ENCODE results near the gene MAD1L1. TPM values are rescaled to one million over a fixed set of nuclear protein-coding genes. Genes with fewer than 3 reads are reported as not detected.

Gene MAD1L1
- polyA plus RNA-seq, 1 experiment = 32.0 TPM

DNA sequence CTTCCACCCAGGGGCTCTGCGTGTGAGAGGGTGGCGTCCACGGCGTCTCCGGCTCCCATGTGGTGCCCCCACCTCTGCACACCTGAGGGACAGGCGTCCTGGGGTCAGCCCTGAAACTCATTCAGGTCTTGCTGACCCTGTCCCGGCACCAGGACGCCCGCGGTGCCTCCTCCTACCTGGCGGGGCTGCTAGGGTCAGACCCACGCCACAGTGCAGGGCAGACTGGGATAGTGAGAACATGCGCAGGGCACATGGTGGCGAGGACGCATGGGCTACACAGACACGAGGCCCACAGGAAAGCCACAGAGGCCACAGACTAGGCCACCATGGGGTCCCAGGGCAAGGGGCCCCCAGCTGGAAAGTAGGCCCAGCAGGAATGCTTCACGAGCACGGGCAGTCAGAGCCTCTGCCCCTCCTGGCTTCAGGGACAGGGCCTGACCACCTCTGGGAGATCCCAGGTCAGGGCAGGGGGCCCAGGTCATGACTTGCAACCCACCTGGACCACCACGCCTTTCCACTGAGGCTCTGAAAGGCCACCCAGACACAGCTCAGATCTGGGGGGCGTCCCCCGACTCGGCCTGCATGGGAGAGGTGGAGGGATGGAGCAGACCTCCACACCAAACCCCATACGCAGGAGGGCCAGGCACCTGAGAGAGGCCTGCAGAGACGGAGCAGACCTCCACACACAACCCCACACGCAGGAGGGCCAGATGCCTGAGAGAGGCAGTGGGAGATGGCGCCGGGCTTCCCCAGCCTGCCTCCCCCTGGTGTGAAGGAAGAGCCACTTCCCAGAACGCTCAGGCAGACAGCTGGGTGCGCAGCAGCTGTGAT is 374.1 kb downstream of the MAD1L1 start:
- Histone ChIP-seq H3K4me3 (ENCODE audit: low read depth, low read length) (no peak overlapping the region), H3K36me3 (ENCODE audit: control insufficient read depth, insufficient read depth, low read length) (no peaks in the 10 kb centered on the region), H3K27me3 (ENCODE audit: control insufficient read depth, insufficient read depth, low read length) (no peaks in the 10 kb centered on the region)
- DNase-seq (ENCODE audit: low read depth) = no peak
- CTCF ChIA-PET = interaction anchor here (0.7 kb wide), 1 partner anchor 17 kb away, joined by 5 read pairs; no protein-coding TSS in a partner anchor
- TF ChIP-seq, protein P1, sequence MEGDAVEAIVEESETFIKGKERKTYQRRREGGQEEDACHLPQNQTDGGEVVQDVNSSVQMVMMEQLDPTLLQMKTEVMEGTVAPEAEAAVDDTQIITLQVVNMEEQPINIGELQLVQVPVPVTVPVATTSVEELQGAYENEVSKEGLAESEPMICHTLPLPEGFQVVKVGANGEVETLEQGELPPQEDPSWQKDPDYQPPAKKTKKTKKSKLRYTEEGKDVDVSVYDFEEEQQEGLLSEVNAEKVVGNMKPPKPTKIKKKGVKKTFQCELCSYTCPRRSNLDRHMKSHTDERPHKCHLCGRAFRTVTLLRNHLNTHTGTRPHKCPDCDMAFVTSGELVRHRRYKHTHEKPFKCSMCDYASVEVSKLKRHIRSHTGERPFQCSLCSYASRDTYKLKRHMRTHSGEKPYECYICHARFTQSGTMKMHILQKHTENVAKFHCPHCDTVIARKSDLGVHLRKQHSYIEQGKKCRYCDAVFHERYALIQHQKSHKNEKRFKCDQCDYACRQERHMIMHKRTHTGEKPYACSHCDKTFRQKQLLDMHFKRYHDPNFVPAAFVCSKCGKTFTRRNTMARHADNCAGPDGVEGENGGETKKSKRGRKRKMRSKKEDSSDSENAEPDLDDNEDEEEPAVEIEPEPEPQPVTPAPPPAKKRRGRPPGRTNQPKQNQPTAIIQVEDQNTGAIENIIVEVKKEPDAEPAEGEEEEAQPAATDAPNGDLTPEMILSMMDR (IDR thresholded peaks at IDR 0.05; ENCODE audit: insufficient read depth, low read depth, low read length) = no peak
- POLR2A ChIA-PET = no interaction called here

DNA sequence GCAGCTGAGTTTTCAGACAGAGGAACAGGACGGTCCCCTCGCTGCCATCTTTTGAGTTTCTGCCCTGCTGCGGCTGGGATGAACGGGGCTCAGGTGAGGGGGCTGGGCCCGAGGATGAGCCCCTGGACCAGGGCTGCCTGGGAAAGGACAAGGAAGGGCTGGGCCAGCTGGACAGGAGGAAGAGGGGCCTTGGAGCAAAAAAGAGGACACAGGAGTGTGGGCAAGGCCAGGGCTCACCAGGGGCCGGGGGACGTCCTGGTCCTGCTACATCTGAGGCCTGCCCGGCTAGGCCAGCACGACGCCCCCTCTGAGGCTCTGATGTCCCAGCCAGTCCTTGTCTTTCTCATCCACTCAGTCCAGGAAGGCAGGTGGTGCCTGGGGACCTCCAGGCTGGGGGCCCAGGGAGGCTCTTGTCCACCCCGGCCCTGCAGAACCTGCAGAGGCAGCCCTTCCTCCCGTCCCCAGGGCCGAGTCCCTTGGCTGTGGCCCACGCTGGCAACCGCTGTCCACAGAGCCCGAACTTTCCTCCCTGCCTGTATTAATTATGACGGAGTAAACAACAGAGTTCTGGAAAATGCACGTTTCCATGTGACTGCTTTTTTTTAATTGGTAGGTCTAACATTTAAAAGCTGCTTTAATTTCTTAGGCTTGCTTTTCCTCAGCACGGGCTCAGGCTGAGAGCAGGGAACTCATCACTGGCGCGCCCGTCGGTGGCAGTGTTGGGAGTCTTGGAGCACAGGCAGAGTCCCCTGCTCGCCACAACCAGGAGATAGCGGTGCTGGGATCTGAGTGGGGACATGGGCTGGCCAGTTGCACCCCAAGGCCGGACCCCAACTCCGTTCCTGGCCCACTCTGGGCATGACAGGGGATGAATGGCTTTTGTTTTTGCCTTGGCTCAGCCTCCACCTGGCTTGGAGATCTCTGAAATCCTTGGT is 375.0 kb downstream of the MAD1L1 start:
- CTCF ChIA-PET = no interaction called here
- POLR2A ChIA-PET = no interaction called here
- no peak for DNase-seq (ENCODE audit: low read depth)
- TF ChIP-seq, protein P1 (IDR thresholded peaks at IDR 0.05; ENCODE audit: insufficient read depth, low read depth, low read length) = no peak
- H3K27me3 ChIP-seq (ENCODE audit: control insufficient read depth, insufficient read depth, low read length) = no peaks in the 10 kb centered on the region
- no peaks in the 10 kb centered on the region for H3K36me3 ChIP-seq (ENCODE audit: control insufficient read depth, insufficient read depth, low read length)
- no peak overlapping the region for H3K4me3 ChIP-seq (ENCODE audit: low read depth, low read length)

DNA sequence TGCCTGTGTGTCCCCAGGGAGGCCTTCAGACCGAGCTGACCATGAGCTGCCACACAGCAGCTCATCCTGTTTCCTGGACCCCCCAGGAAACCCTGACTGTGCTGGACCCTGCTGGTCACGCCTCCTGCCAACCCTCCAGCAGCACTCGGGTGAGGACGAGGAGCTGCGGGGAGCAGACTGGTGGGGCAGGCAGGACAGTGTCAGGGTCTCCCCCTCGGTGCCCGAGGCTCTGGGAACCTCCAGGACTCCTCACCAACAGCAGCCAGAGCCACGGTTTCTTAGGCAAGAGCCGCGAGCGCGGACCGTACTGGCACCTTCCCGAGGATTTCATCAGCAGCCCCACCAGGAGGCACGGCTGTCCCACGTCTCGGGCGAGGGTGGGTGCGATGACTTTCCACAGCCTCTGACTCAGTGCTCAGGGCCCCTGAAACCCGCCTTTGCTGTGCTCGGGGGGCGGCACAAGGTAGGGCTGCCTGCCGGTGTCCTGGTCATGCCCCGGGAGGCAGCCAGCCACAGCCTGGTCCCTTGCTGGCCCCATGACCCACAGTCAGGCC is 375.8 kb downstream of the MAD1L1 start:
- Histone ChIP-seq H3K4me3 (ENCODE audit: low read depth, low read length) (no peak overlapping the region), H3K27me3 (ENCODE audit: control insufficient read depth, insufficient read depth, low read length) (no peaks in the 10 kb centered on the region), H3K36me3 (ENCODE audit: control insufficient read depth, insufficient read depth, low read length) (no peaks in the 10 kb centered on the region)
- no peak for DNase-seq (ENCODE audit: low read depth)
- CTCF ChIA-PET = interaction anchor here (0.9 to 1.7 kb wide), 2 partner anchors 8 to 13 kb away, joined by 4 to 5 read pairs; no protein-coding TSS in a partner anchor
- POLR2A ChIA-PET = no interaction called here
- TF ChIP-seq, protein P1 (IDR thresholded peaks at IDR 0.05; ENCODE audit: insufficient read depth, low read depth, low read length) = no peak

DNA sequence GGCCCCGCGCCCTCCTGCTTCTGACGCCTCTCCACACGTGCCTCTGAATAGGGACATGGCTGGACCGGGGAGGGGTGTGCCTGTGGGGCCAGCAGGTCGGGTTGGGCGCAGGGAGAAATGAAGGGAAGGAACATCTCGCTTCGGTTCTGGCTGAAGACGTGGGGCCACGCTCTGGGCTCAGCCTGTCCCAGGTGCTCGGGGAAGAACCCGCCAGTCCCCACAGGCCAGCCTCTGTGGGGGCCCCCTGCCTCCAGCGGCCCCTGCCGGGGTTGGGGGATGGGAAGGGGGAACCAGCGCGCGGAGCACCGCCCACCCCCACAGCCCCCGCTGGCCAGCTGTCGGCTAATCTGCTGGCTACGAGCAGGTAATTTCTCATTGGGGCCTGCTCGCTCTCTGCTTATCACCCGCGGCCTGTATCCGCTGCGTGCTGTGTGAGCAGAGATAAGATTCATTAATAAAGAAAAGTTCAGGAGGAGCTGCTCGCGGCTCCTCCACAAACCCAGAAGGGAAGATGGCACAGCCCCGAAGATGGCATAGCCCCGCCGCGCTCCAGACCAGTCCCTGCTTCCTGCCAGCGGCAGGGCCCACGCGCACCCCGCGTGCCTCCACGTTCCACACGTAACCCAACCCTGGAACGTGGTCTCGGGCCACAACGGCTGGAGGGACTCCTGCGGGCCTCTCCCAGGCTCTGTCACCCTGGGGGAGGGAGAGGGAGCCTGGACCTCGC is 376.4 kb downstream of the MAD1L1 start:
- DNase-seq (ENCODE audit: low read depth) = no peak
- TF ChIP-seq, protein P1 (IDR thresholded peaks at IDR 0.05; ENCODE audit: insufficient read depth, low read depth, low read length) = no peak
- Histone ChIP-seq H3K27me3 (ENCODE audit: control insufficient read depth, insufficient read depth, low read length) (no peaks in the 10 kb centered on the region), H3K4me3 (ENCODE audit: low read depth, low read length) (no peak overlapping the region), H3K36me3 (ENCODE audit: control insufficient read depth, insufficient read depth, low read length) (no peaks in the 10 kb centered on the region)
- CTCF ChIA-PET = interaction anchor here (0.9 to 1.7 kb wide), 2 partner anchors 8 to 13 kb away, joined by 4 to 5 read pairs; no protein-coding TSS in a partner anchor
- POLR2A ChIA-PET = no interaction called here
